SJCRH30 (cell line): ENCODE data around the gene TREH. TPM values are rescaled to one million over a fixed set of nuclear protein-coding genes. Genes with fewer than 3 reads are reported as not detected.

Source experiments
- DNase-seq, 2 experiments: peaks; one replicate each; pipeline ENCODE4 v3.0.0-alpha.2; 2015 to 2020
- H3K27ac ChIP-seq: fragments of 250-450 bp; sonication (Bioruptor Pico); 2 replicates; pipeline ENCODE4 v1.5.1; 2020; ENCODE audit warnings: mild to moderate bottlenecking, moderate library complexity
- H3K27me3 ChIP-seq: fragments of 250-450 bp; sonication (Bioruptor Pico); 2 replicates; pipeline ENCODE4 v1.5.1; 2020; ENCODE audit warnings: mild to moderate bottlenecking, moderate library complexity
- H3K36me3 ChIP-seq: fragments of 250-450 bp; sonication (Bioruptor Pico); 2 replicates; pipeline ENCODE4 v1.5.1; 2020; ENCODE audit warnings: mild to moderate bottlenecking, moderate library complexity
- H3K4me1 ChIP-seq: fragments of 250-450 bp; sonication (Bioruptor Pico); 2 replicates; pipeline ENCODE4 v1.5.1; 2020; ENCODE audit warnings: mild to moderate bottlenecking, moderate library complexity
- H3K4me3 ChIP-seq: fragments of 250-450 bp; sonication (Bioruptor Pico); 2 replicates; pipeline ENCODE4 v1.5.1; 2020; ENCODE audit warnings: mild to moderate bottlenecking, moderate library complexity
- H3K9me3 ChIP-seq: fragments of 250-450 bp; sonication (Bioruptor Pico); replicated peaks from 2 replicates; pipeline ENCODE4 v1.5.1; 2020; ENCODE audit warnings: mild to moderate bottlenecking, moderate library complexity
- total RNA-seq: library from RNA; depleted of rRNA; stranded (reverse); fragments of >200 nt; shearing (Covaris generic); gene quantifications from 2 replicates; pipeline ENCODE4 v1.2.3, GENCODE V29; 2014

The TREH gene
- total RNA-seq, 1 experiment from 2014 or later, result not detected

GRCh38 chr11:118653684-118654390, 25.6 kb downstream of the TREH start:
- Histone ChIP-seq H3K27ac (no peak overlapping the region), H3K4me1 (no peaks in the 10 kb centered on the region), H3K36me3 (peaks cover 7% of the 10 kb centered on the region; the same call in 1 of the 2 replicates), H3K9me3 (no peaks in the 10 kb centered on the region), H3K4me3 (no peak overlapping the region), H3K27me3 (no peaks in the 10 kb centered on the region)
- DNase-seq, result no peak

- peaks cover 7% of the 10 kb centered on the region; the same call in 1 of the 2 replicates for H3K36me3 ChIP-seq
- peak in 1 of 2 experiments; percentile 42 for DNase-seq
Observed at GRCh38 chr11:118652681-118653181, 26.7 kb downstream of the TREH start.

GRCh38 chr11:118651820-118652219, 27.6 kb downstream of the TREH start:
- Histone ChIP-seq H3K4me1 (no peaks in the 10 kb centered on the region), H3K27me3 (no peaks in the 10 kb centered on the region), H3K4me3 (no peak overlapping the region), H3K27ac (no peak overlapping the region), H3K36me3 (peaks cover 7% of the 10 kb centered on the region; the same call in 1 of the 2 replicates), H3K9me3 (no peaks in the 10 kb centered on the region)
- no peak for DNase-seq

More at GRCh38 chr11:118652681-118653181, 26.7 kb downstream of the TREH start:
- no peak overlapping the region for H3K27ac ChIP-seq
- H3K4me3 ChIP-seq, result no peak overlapping the region
- H3K4me1 ChIP-seq, result no peaks in the 10 kb centered on the region
- no peaks in the 10 kb centered on the region for H3K27me3 ChIP-seq
- no peaks in the 10 kb centered on the region for H3K9me3 ChIP-seq

GRCh38 chr11:118650366-118650765, 29.1 kb downstream of the TREH start:
- no peaks in the 10 kb centered on the region for H3K4me1 ChIP-seq
- H3K36me3 ChIP-seq, result peaks cover 7% of the 10 kb centered on the region; the same call in 1 of the 2 replicates
- H3K9me3 ChIP-seq, result no peaks in the 10 kb centered on the region
- no peak for DNase-seq
- H3K27me3 ChIP-seq, result no peaks in the 10 kb centered on the region
- no peak overlapping the region for H3K27ac ChIP-seq
- no peak overlapping the region for H3K4me3 ChIP-seq

- Histone ChIP-seq H3K27me3 (no peaks in the 10 kb centered on the region), H3K27ac (no peak overlapping the region), H3K4me1 (no peaks in the 10 kb centered on the region), H3K36me3 (peaks cover 7% of the 10 kb centered on the region; the same call in 1 of the 2 replicates), H3K4me3 (no peak overlapping the region), H3K9me3 (no peaks in the 10 kb centered on the region)
- DNase-seq, result no peak
Observed at GRCh38 chr11:118649941-118650340, 29.5 kb downstream of the TREH start.

- H3K9me3 ChIP-seq, result no peaks in the 10 kb centered on the region
- no peak for DNase-seq
- no peak overlapping the region for H3K4me3 ChIP-seq
- peaks cover 5% of the 10 kb centered on the region; the same call in 1 of the 2 replicates for H3K36me3 ChIP-seq
- no peaks in the 10 kb centered on the region for H3K27me3 ChIP-seq
- no peak overlapping the region for H3K27ac ChIP-seq
- H3K4me1 ChIP-seq, result no peaks in the 10 kb centered on the region
Observed at GRCh38 chr11:118648291-118648690, 31.2 kb downstream of the TREH start.

GRCh38 chr11:118646393-118646792, 33.1 kb downstream of the TREH start:
- Histone ChIP-seq H3K9me3 (no peaks in the 10 kb centered on the region), H3K27ac (no peak overlapping the region), H3K4me3 (no peak overlapping the region), H3K27me3 (no peaks in the 10 kb centered on the region), H3K4me1 (no peaks in the 10 kb centered on the region), H3K36me3 (peaks cover 5% of the 10 kb centered on the region; the same call in 1 of the 2 replicates)
- DNase-seq, result no peak

GRCh38 chr11:118645066-118645715, 34.3 kb downstream of the TREH start:
- Histone ChIP-seq H3K36me3 (peaks cover 4% of the 10 kb centered on the region; the same call in 1 of the 2 replicates), H3K27me3 (no peaks in the 10 kb centered on the region), H3K4me3 (no peak overlapping the region), H3K27ac (no peak overlapping the region), H3K9me3 (no peaks in the 10 kb centered on the region), H3K4me1 (no peaks in the 10 kb centered on the region)
- DNase-seq, result no peak

- no peak for DNase-seq
- no peaks in the 10 kb centered on the region for H3K27me3 ChIP-seq
- no peaks in the 10 kb centered on the region for H3K9me3 ChIP-seq
- H3K4me3 ChIP-seq, result no peak overlapping the region
- H3K27ac ChIP-seq, result no peak overlapping the region
- H3K4me1 ChIP-seq, result no peaks in the 10 kb centered on the region
- peaks cover under 1% of the 10 kb centered on the region; the same call in 1 of the 2 replicates for H3K36me3 ChIP-seq
Observed at GRCh38 chr11:118644496-118644895, 35.0 kb downstream of the TREH start.

GRCh38 chr11:118643995-118644345, 35.5 kb downstream of the TREH start:
- H3K36me3 ChIP-seq, result no peaks in the 10 kb centered on the region
- DNase-seq, result no peak
- H3K27ac ChIP-seq, result no peak overlapping the region
- no peaks in the 10 kb centered on the region for H3K9me3 ChIP-seq
- no peak overlapping the region for H3K4me3 ChIP-seq
- H3K4me1 ChIP-seq, result no peaks in the 10 kb centered on the region
- H3K27me3 ChIP-seq, result no peaks in the 10 kb centered on the region

- Histone ChIP-seq H3K4me3 (no peak overlapping the region), H3K9me3 (no peaks in the 10 kb centered on the region), H3K4me1 (no peaks in the 10 kb centered on the region), H3K27ac (no peak overlapping the region), H3K27me3 (no peaks in the 10 kb centered on the region), H3K36me3 (no peaks in the 10 kb centered on the region)
- DNase-seq, result no peak
Observed at GRCh38 chr11:118643142-118643994, 36.1 kb downstream of the TREH start.

- no peak overlapping the region for H3K4me3 ChIP-seq
- H3K4me1 ChIP-seq, result no peaks in the 10 kb centered on the region
- H3K27me3 ChIP-seq, result no peaks in the 10 kb centered on the region
- no peak for DNase-seq
- no peak overlapping the region for H3K27ac ChIP-seq
- H3K9me3 ChIP-seq, result no peaks in the 10 kb centered on the region
- no peaks in the 10 kb centered on the region for H3K36me3 ChIP-seq
Observed at GRCh38 chr11:118641397-118642019, 37.9 kb downstream of the TREH start.

- no peaks in the 10 kb centered on the region for H3K9me3 ChIP-seq
- H3K36me3 ChIP-seq, result no peaks in the 10 kb centered on the region
- no peak overlapping the region for H3K27ac ChIP-seq
- no peaks in the 10 kb centered on the region for H3K4me1 ChIP-seq
- no peak for DNase-seq
- no peak overlapping the region for H3K4me3 ChIP-seq
- H3K27me3 ChIP-seq, result no peaks in the 10 kb centered on the region
Observed at GRCh38 chr11:118640332-118641154, 38.9 kb downstream of the TREH start.

- Histone ChIP-seq H3K27ac (no peak overlapping the region), H3K36me3 (no peaks in the 10 kb centered on the region), H3K9me3 (no peaks in the 10 kb centered on the region), H3K4me1 (no peaks in the 10 kb centered on the region), H3K27me3 (no peaks in the 10 kb centered on the region), H3K4me3 (no peak overlapping the region)
- no peak for DNase-seq
Observed at GRCh38 chr11:118639899-118640298, 39.6 kb downstream of the TREH start.
